GM12892 (cell line): Measurements from ENCODE around the gene TTC33.

Experiments used
- POLR2A ChIP-seq: IDR thresholded peaks from 2 replicates; pipeline ENCODE4 v1.6.1; 2011; ENCODE audit warnings: low read depth, low read length, control low read depth
- TAF1 ChIP-seq: IDR thresholded peaks from 2 replicates; pipeline ENCODE4 v1.6.1; 2011; ENCODE audit warnings: low read depth, mild to moderate bottlenecking, control low read depth, low read length, borderline replicate concordance

DNA sequence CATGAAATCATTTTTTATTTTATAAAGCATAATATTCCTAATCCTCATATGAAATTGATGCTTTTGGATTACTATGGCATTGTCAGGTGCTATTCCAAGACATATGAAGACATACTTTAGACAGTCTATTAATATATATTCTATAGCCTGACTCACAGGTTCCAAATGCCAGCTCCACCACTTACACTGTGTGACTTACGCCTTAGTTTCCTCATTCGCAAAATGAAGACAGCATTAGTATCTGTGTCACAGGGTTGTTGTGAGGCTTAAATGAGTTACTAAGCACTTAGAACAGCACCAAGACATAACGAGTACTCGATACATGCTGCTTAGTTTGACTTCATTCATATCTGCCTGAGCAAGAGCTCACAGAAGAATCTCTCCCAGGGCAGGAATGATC, 208.2 kb downstream of the TTC33 start:
- no peak for TF ChIP-seq POLR2A
- TF ChIP-seq TAF1, result no peak
